Psoas muscle (tissue), 8 donors: ENCODE data around the gene PHETA1. TPM values are rescaled to one million over a fixed set of nuclear protein-coding genes. Genes with fewer than 3 reads are reported as not detected.

Source experiments
- ATAC-seq, 4 donors: fragments of 200-7000 bp; cut with Tn5 transposase; one replicate each; pipeline ENCODE4 v1.9.1; 2020; ENCODE audit warnings: moderate library complexity in 3 of 4, mild to moderate bottlenecking in 2 of 4
- DNase-seq, 2 donors: peaks; one replicate each; pipeline ENCODE4 v3.0.0-alpha.2; 2020
- H3K27ac ChIP-seq: fragments of 200-600 bp; one replicate; pipeline ENCODE4 v1.8.0; 2022
- H3K27me3 ChIP-seq, 3 donors: fragments of 200-600 bp in 1 of 3; one replicate each; pipeline versions ENCODE4 v1.6.1 to v1.8.0; 2013 to 2022; ENCODE audit warnings: low read length in 2 of 3, mild to moderate bottlenecking in 2 of 3, moderate library complexity in 1 of 3; ENCODE audit not compliant: insufficient read depth in 3 of 3
- H3K36me3 ChIP-seq, 2 donors: fragments of 200-600 bp in 1 of 2; one replicate each; pipeline versions ENCODE4 v1.6.1 to v1.8.0; 2013 to 2022; ENCODE audit warnings: low read depth in 1 of 2, mild to moderate bottlenecking in 1 of 2, moderate library complexity in 1 of 2; ENCODE audit not compliant: insufficient read depth in 1 of 2
- H3K4me1 ChIP-seq: fragments of 200-600 bp; one replicate; pipeline ENCODE4 v1.8.0; 2022
- H3K4me3 ChIP-seq: fragments of 200-600 bp; one replicate; pipeline ENCODE4 v1.8.0; 2022; ENCODE audit warnings: mild to moderate bottlenecking
- H3K9me3 ChIP-seq: fragments of 200-600 bp; one replicate; pipeline ENCODE4 v1.8.0; 2022
- WGBS, 3 donors: extraction: QIAGEN DNeasy Blood & Tissue Kit; methylation state at CpG; one replicate each; pipeline versions ENCODE4 v1.1.6 to v1.1.7; 2013; 5-methylcytosine and 5-hydroxymethylcytosine counted together
- intact Hi-C, 2 donors: fragments of 100-400 bp; cut with DNase I; formaldehyde crosslinking; loops; one replicate each; pipeline versions ENCODE4 v1.11.0 to v1.14.2; 2022
- polyA plus RNA-seq, 3 donors: library from polyadenylated mRNA; stranded (reverse); fragments of 200-250 nt; gene quantifications; one replicate each; pipeline ENCODE4 v1.2.3, GENCODE V29; 2013
- total RNA-seq, 4 donors: library from RNA; stranded (reverse); fragmentation: NEBNext Ultra II Directional in 2 of 4; extraction: Animal tissue kit (Norgen Biotek cat#: 25700) in 2 of 4; gene quantifications; one replicate each; pipeline versions ENCODE4 v1.2.1 to v1.2.4, GENCODE V29; 2021 to 2023
- TF ChIP-seq, protein P1 (sequence below): fragments of 200-600 bp; IDR thresholded peaks from one replicate; pipeline ENCODE4 v1.8.0; 2022; ENCODE audit warnings: antibody characterized with exemption
- donor health status: healthy with polysubstance abuse.
- donor health status: DM: no; HTN: no; CAD: no; lungs with moderate emphysema.
- donor health status: Bipolar disorder and iron deficiency.
- donor health status: healthy.
- donor health status: DM: yes; HTN: yes; CAD: no.
- donor health status: DM: no; HTN: no; CAD: no.
- donor health status: DM: no; HTN: no; CAD: no.
- donor health status: DM: yes; HTN: yes; CAD: no.

The PHETA1 gene
- total and polyA plus RNA-seq, 7 donors: 5.3 to 19.9 (median 7.0) TPM

DNA sequence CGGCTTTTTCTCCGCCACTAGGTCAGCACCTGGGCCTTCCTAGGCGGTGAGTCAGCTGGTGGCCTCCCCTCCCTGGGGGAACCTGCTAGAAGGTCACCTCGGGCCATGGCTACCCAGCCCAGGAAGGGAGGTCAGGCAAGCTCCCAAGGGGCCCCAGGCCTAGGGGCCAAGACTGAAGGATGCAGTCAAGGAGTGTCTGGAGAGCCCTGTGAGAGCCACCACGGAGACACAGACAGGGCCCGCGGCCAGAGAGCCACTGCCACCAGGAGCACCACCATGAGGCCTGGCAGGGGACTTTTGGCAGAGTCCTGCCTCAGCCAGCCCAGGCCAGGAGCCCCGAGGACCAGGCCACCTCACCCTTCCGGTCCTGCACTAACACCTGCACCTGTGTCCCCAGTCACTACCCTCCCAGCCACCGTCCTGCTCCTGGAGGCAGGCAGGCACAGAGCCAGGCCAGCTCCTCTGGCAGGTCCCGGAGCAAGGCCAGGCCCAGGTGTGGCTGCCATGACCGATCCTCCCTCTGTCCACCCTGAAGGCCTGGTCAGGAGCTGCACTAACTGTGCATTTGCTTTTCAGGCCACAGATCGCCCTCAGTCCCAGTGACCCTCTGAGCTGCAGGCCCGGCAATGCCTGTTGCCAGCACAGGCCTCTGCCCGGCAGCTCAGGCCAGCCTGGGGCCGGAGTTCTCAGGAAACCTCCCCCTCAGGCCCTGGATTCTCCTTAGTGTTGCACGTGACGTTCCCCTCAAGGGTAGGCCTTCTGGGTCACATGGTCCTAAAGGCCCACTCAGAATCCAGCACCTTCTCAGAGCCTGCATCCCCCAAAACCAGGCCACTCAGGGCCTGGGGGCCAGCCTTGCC is 6.9 kb downstream of the PHETA1 start:
- Histone ChIP-seq H3K27ac (no peak overlapping the region), H3K4me3 (no peak overlapping the region), H3K4me1 (peaks cover 9% of the 10 kb centered on the region), H3K9me3 (no peaks in the 10 kb centered on the region), H3K27me3 (peaks cover 0 to 2% (median 2%) of the 10 kb centered on the region in 3 donors), H3K36me3 (peaks cover 4 to 17% of the 10 kb centered on the region in 2 donors)
- intact Hi-C loops: no loop called here
- 65 to 69% (median 65%) methylated on average over 18 of the region's 18 CpGs for WGBS, 3 donors
- DNase-seq (peak in 1 of 2 donors; percentile 54), ATAC-seq (peak in 2 of 4 donors; percentile 5 to 14)
- TF ChIP-seq, protein P1, sequence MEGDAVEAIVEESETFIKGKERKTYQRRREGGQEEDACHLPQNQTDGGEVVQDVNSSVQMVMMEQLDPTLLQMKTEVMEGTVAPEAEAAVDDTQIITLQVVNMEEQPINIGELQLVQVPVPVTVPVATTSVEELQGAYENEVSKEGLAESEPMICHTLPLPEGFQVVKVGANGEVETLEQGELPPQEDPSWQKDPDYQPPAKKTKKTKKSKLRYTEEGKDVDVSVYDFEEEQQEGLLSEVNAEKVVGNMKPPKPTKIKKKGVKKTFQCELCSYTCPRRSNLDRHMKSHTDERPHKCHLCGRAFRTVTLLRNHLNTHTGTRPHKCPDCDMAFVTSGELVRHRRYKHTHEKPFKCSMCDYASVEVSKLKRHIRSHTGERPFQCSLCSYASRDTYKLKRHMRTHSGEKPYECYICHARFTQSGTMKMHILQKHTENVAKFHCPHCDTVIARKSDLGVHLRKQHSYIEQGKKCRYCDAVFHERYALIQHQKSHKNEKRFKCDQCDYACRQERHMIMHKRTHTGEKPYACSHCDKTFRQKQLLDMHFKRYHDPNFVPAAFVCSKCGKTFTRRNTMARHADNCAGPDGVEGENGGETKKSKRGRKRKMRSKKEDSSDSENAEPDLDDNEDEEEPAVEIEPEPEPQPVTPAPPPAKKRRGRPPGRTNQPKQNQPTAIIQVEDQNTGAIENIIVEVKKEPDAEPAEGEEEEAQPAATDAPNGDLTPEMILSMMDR: no peak

DNA sequence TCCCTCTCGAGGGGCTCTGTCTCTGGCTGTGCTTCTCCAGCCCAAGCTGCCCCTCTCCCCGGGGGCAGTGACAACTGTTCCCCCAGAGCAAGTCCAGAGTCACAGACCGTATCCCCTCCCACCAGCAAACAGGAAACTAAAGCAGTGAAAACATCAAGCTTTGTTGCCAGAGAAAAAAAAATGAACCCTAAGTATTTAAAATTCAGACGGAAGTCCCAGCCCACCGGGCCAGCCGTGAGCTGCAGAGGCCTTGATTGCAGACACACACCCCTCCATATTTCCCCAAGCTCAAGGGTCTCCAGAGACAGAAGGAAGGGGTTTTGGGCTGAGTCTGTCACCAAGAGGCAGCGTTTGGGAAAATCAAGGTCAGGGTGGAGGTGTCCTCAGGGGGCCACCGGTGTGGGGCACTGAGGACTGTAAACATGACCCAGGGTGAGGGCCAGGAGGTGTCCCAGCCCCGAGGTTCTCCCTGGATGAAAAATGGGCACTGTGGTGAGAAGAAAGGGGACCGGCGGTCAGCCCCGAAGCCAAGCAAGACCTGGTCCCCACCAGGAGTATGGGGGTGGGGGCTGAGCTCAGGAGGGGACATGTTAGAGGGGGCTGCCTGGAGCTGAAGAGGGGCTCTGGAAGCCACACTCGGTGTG is 7.7 kb downstream of the PHETA1 start:
- ATAC-seq (no peak), DNase-seq (no peak)
- no peaks in the 10 kb centered on the region for H3K9me3 ChIP-seq
- no peak overlapping the region for H3K27ac ChIP-seq
- peaks cover 4 to 17% of the 10 kb centered on the region in 2 donors for H3K36me3 ChIP-seq
- no peak overlapping the region for H3K4me3 ChIP-seq
- intact Hi-C loops: no loop called here
- H3K27me3 ChIP-seq: peaks cover 0 to 2% (median 2%) of the 10 kb centered on the region in 3 donors
- WGBS, 3 donors: 58 to 65% (median 63%) methylated on average over 13 of the region's 13 CpGs
- TF ChIP-seq, protein P1: no peak
- H3K4me1 ChIP-seq: peaks cover 9% of the 10 kb centered on the region

DNA sequence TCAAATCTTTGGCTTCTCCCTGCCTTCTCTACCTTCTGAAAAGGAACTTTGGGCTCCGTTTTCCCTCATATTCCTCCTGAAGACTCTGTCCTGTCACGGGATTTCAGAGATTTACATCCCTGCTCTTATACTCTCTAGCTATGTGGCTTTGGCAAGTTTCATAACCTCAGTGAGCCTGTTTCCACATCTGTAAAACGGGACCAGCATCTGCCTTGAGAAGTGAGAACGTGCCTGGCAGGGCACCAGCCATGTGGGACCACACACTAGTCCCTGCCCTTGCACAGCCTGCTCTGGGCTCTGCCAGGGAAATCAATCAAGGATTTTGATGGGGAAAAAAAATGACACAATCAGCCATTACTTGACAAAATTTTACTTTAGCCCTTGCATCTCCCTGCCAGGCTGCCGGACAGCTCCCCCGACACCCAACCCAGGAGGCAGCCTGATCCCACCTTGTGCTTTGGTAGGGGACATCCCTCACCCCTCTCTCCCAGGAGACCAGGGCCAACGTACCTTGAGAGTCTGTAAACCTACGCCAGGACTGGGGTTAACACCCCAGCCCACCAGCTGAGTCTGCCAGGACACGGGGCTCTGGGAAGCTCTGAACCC is 8.5 kb downstream of the PHETA1 start:
- TF ChIP-seq, protein P1: no peak
- peaks cover 4 to 17% of the 10 kb centered on the region in 2 donors for H3K36me3 ChIP-seq
- no peaks in the 10 kb centered on the region for H3K9me3 ChIP-seq
- DNase-seq: no peak
- H3K4me3 ChIP-seq: no peak overlapping the region
- 52 to 58% (median 55%) methylated on average over 9 of the region's 9 CpGs for WGBS, 3 donors
- H3K27me3 ChIP-seq: peaks cover 0 to 2% (median 2%) of the 10 kb centered on the region in 3 donors
- intact Hi-C loops: no loop called here
- no peak overlapping the region for H3K27ac ChIP-seq
- ATAC-seq: no peak
- peaks cover 9% of the 10 kb centered on the region for H3K4me1 ChIP-seq

DNA sequence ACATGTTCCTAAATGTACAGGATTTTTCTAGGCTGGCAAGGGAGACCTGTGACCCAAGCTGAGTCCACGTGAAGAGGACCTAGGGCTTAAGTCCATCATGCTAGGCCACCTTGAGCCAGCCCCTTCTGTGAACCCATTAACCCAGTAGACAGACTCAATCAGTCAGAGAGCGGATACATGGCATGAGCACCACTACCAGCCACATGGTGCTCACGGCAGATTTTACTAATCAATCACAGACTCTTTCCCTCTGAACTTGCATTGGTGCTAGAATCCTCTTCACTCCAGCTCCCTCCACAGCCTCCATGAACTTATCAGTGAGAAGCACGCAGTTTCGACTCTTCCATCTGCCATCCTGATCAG is 9.0 kb downstream of the PHETA1 start:
- intact Hi-C loops: no loop called here
- no peaks in the 10 kb centered on the region for H3K9me3 ChIP-seq
- peaks cover 4 to 11% of the 10 kb centered on the region in 2 donors for H3K36me3 ChIP-seq
- TF ChIP-seq, protein P1: no peak
- peaks cover 0 to 2% (median 2%) of the 10 kb centered on the region in 3 donors for H3K27me3 ChIP-seq
- peaks cover 9% of the 10 kb centered on the region for H3K4me1 ChIP-seq
- 46 to 63% (median 48%) methylated on average over 5 of the region's 5 CpGs for WGBS, 3 donors
- ATAC-seq: no peak
- H3K27ac ChIP-seq: no peak overlapping the region
- no peak overlapping the region for H3K4me3 ChIP-seq
- DNase-seq: no peak
